Stimulated activated CD8-positive, alpha-beta memory T cell treated with anti-CD3 and anti-CD28 coated beads, Interleukin-2, amount 100 ng/mL, for 1 hour (primary cell): ENCODE measurements around the gene CRYBG1.

Source experiments
- DNase-seq, 2 donors: peaks; one replicate each; pipeline ENCODE4 v3.0.0-alpha.2; 2020; ENCODE audit warnings: low read depth in 2 of 2

The CRYBG1 gene

GRCh38 chr6:106600329-106600728 is 239.8 kb downstream of the CRYBG1 start:
- no peak for DNase-seq

GRCh38 chr6:106608080-106608668 is 247.7 kb downstream of the CRYBG1 start:
- no peak for DNase-seq

- no peak for DNase-seq
Measured at GRCh38 chr6:106609699-106610098, 249.2 kb downstream of the CRYBG1 start.

GRCh38 chr6:106611030-106611429 is 250.5 kb downstream of the CRYBG1 start:
- no peak for DNase-seq

- DNase-seq = no peak
Measured at GRCh38 chr6:106612671-106613416, 252.3 kb downstream of the CRYBG1 start.

- no peak for DNase-seq
Measured at GRCh38 chr6:106613590-106613989, 253.1 kb downstream of the CRYBG1 start.

- no peak for DNase-seq
Measured at GRCh38 chr6:106614166-106614565, 253.6 kb downstream of the CRYBG1 start.

- DNase-seq = no peak
Measured at GRCh38 chr6:106614592-106615257, 254.2 kb downstream of the CRYBG1 start.

GRCh38 chr6:106617302-106617701 is 256.8 kb downstream of the CRYBG1 start:
- no peak for DNase-seq

GRCh38 chr6:106617857-106618256 is 257.3 kb downstream of the CRYBG1 start:
- DNase-seq = no peak

GRCh38 chr6:106618324-106618723 is 257.8 kb downstream of the CRYBG1 start:
- DNase-seq = no peak

- DNase-seq = no peak
Measured at GRCh38 chr6:106619223-106619622, 258.7 kb downstream of the CRYBG1 start.

GRCh38 chr6:106620931-106621672 is 260.6 kb downstream of the CRYBG1 start:
- DNase-seq = no peak
